ENCODE measurements around the gene COBLL1.
A peak's percentile ranks its signal among the peaks of the same experiment; 100 is the strongest.
"Not testable (repeated sequence)": the region's sequence is repeated elsewhere in the genome, so short reads cannot be mapped to it uniquely, and the experiment has no call there.

The COBLL1 gene

GRCh38 chr2:164714471-164714870 is 127.2 kb downstream of the COBLL1 start:
- no peak overlapping the region for H3K4me3 ChIP-seq (replicated peaks; ENCODE audit: low read depth, low read length)
- DNase-seq (ENCODE audit: extremely low read depth, low read depth): no peak
- TF ChIP-seq, protein P1, sequence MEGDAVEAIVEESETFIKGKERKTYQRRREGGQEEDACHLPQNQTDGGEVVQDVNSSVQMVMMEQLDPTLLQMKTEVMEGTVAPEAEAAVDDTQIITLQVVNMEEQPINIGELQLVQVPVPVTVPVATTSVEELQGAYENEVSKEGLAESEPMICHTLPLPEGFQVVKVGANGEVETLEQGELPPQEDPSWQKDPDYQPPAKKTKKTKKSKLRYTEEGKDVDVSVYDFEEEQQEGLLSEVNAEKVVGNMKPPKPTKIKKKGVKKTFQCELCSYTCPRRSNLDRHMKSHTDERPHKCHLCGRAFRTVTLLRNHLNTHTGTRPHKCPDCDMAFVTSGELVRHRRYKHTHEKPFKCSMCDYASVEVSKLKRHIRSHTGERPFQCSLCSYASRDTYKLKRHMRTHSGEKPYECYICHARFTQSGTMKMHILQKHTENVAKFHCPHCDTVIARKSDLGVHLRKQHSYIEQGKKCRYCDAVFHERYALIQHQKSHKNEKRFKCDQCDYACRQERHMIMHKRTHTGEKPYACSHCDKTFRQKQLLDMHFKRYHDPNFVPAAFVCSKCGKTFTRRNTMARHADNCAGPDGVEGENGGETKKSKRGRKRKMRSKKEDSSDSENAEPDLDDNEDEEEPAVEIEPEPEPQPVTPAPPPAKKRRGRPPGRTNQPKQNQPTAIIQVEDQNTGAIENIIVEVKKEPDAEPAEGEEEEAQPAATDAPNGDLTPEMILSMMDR (IDR thresholded peaks at IDR 0.05; ENCODE audit: low read depth, low read length, missing control alignments): no peak

GRCh38 chr2:164711766-164712138 is 129.9 kb downstream of the COBLL1 start:
- DNase-seq (ENCODE audit: extremely low read depth, low read depth): no peak
- no peak overlapping the region for H3K4me3 ChIP-seq (replicated peaks; ENCODE audit: low read depth, low read length)
- TF ChIP-seq, protein P1 (IDR thresholded peaks at IDR 0.05; ENCODE audit: low read depth, low read length, missing control alignments): no peak

GRCh38 chr2:164710837-164711765 is 130.5 kb downstream of the COBLL1 start:
- TF ChIP-seq, protein P1 (IDR thresholded peaks at IDR 0.05; ENCODE audit: low read depth, low read length, missing control alignments): no peak
- no peak overlapping the region for H3K4me3 ChIP-seq (replicated peaks; ENCODE audit: low read depth, low read length)
- DNase-seq (ENCODE audit: extremely low read depth, low read depth): no peak

GRCh38 chr2:164710252-164710836 is 131.3 kb downstream of the COBLL1 start:
- not testable (repeated sequence) for DNase-seq (ENCODE audit: extremely low read depth, low read depth)

DNA sequence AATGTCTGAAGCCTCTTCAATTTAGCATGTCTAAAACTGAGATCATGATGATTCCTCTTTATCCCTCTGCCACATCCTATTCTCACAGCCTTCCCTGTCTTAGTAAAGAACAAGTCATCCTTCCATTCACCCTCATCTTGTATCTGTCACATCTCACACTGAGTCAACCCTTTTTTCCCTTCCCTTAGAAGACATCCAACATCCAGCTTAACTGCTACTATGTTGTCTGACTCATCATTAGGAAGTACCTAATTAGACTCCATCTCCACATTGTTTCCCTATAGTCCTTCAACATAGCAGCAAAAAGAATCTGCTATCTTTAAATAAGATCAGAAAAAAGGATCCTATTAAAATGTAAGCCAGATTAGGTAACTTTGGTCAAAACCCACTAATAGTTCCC is 135.1 kb downstream of the COBLL1 start:
- TF ChIP-seq, protein P1 (IDR thresholded peaks at IDR 0.05; ENCODE audit: low read depth, low read length, missing control alignments): no peak
- DNase-seq (ENCODE audit: extremely low read depth, low read depth): peak; percentile 56

More at GRCh38 chr2:164710252-164710836, 131.3 kb downstream of the COBLL1 start:
- not testable (repeated sequence) for H3K4me3 ChIP-seq (replicated peaks; ENCODE audit: low read depth, low read length)

GRCh38 chr2:164705412-164706167 is 136.0 kb downstream of the COBLL1 start:
- H3K4me3 ChIP-seq (replicated peaks; ENCODE audit: low read depth, low read length): no peak overlapping the region
- TF ChIP-seq, protein P1 (IDR thresholded peaks at IDR 0.05; ENCODE audit: low read depth, low read length, missing control alignments): no peak
- no peak for DNase-seq (ENCODE audit: extremely low read depth, low read depth)

More for the DNA sequence above, 135.1 kb downstream of the COBLL1 start:
- no peak overlapping the region for H3K4me3 ChIP-seq (replicated peaks; ENCODE audit: low read depth, low read length)
